Neural progenitor cell (in vitro differentiated cells): ENCODE results near the gene AKR7A2. TPM values are rescaled to one million over a fixed set of nuclear protein-coding genes. Genes with fewer than 3 reads are reported as not detected.

Experiments used
- DNase-seq: peaks from one replicate; pipeline ENCODE4 v3.0.0-alpha.2; 2016; ENCODE audit warnings: low spot score
- H2AFZ ChIP-seq: fragments of 200-600 bp; sonication (generic); replicated peaks from 2 replicates; pipeline ENCODE4 v1.6.1; 2016; ENCODE audit warnings: antibody characterized with exemption
- H3F3A ChIP-seq: fragments of 200-600 bp; sonication (generic); 2 replicates; pipeline ENCODE4 v1.6.1; 2016; ENCODE audit warnings: antibody characterized with exemption, low read depth
- H3K27ac ChIP-seq: fragments of 200-600 bp; sonication (generic); 2 replicates; pipeline ENCODE4 v1.5.1; 2016; ENCODE audit warnings: mild to moderate bottlenecking
- H3K27me3 ChIP-seq: fragments of 200-600 bp; sonication (generic); 2 replicates; pipeline ENCODE4 v1.6.1; 2016; ENCODE audit warnings: mild to moderate bottlenecking, moderate library complexity
- H3K36me3 ChIP-seq: fragments of 200-600 bp; sonication (generic); 2 replicates; pipeline ENCODE4 v1.5.1; 2016
- H3K4me1 ChIP-seq: fragments of 200-600 bp; sonication (generic); 2 replicates; pipeline ENCODE4 v1.6.1; 2016; ENCODE audit warnings: mixed run types
- H3K4me2 ChIP-seq: fragments of 200-600 bp; sonication (generic); 2 replicates; pipeline ENCODE4 v1.6.1; 2016
- H3K4me3 ChIP-seq: fragments of 200-600 bp; sonication (generic); 2 replicates; pipeline ENCODE4 v1.5.1; 2016
- H3K79me2 ChIP-seq: fragments of 200-600 bp; sonication (generic); 2 replicates; pipeline ENCODE4 v1.6.1; 2016; ENCODE audit warnings: low read depth
- H3K9ac ChIP-seq: fragments of 200-600 bp; sonication (generic); 2 replicates; pipeline ENCODE4 v1.6.1; 2016
- H3K9me3 ChIP-seq: fragments of 200-600 bp; sonication (generic); 2 replicates; pipeline ENCODE4 v1.5.1; 2016; ENCODE audit warnings: low read depth
- H4K20me1 ChIP-seq: fragments of 200-600 bp; sonication (generic); 2 replicates; pipeline ENCODE4 v1.6.1; 2016; ENCODE audit warnings: low read depth
- H3K27ac Mint-ChIP-seq: 3 replicates; pipeline ENCODE4 v1.8.0; 2021; ENCODE audit warnings: mixed read lengths
- H3K27me3 Mint-ChIP-seq: 2 replicates; pipeline ENCODE4 v1.8.0; 2022; ENCODE audit warnings: low read depth, mild to moderate bottlenecking, inconsistent platforms, moderate library complexity, mixed read lengths; ENCODE audit not compliant: insufficient read depth
- H3K36me3 Mint-ChIP-seq: 3 replicates; pipeline ENCODE4 v1.8.0; 2021; ENCODE audit warnings: mixed read lengths
- H3K4me1 Mint-ChIP-seq: 3 replicates; pipeline ENCODE4 v1.8.0; 2021; ENCODE audit warnings: mixed read lengths
- H3K4me3 Mint-ChIP-seq: 3 replicates; pipeline ENCODE4 v1.8.0; 2021; ENCODE audit warnings: mild to moderate bottlenecking, moderate library complexity, mixed read lengths
- H3K9me3 Mint-ChIP-seq: 3 replicates; pipeline ENCODE4 v1.8.0; 2020; ENCODE audit warnings: mixed read lengths
- CTCF ChIP-seq: fragments of 200-600 bp; sonication (generic); IDR thresholded peaks from 2 replicates; pipeline ENCODE4 v1.5.1; 2017; ENCODE audit warnings: antibody characterized with exemption, mild to moderate bottlenecking
- EZH2 ChIP-seq: fragments of 200-600 bp; sonication (generic); IDR thresholded peaks from 2 replicates; pipeline ENCODE4 v1.6.1; 2017; ENCODE audit warnings: antibody characterized with exemption, mild to moderate bottlenecking, moderate library complexity
- EZH2phosphoT487 ChIP-seq: fragments of 200-600 bp; sonication (generic); IDR thresholded peaks from 2 replicates; pipeline ENCODE4 v1.6.1; 2017; ENCODE audit warnings: antibody characterized with exemption
- total RNA-seq: library from RNA; depleted of rRNA; stranded (reverse); fragments of >200 nt; gene quantifications from 2 replicates; pipeline ENCODE4 v1.2.3, GENCODE V29; 2015; ENCODE audit warnings: low replicate concordance

AKR7A2 gene
- total RNA-seq, 1 donor from 2014 or later = 37.5 TPM

DNA sequence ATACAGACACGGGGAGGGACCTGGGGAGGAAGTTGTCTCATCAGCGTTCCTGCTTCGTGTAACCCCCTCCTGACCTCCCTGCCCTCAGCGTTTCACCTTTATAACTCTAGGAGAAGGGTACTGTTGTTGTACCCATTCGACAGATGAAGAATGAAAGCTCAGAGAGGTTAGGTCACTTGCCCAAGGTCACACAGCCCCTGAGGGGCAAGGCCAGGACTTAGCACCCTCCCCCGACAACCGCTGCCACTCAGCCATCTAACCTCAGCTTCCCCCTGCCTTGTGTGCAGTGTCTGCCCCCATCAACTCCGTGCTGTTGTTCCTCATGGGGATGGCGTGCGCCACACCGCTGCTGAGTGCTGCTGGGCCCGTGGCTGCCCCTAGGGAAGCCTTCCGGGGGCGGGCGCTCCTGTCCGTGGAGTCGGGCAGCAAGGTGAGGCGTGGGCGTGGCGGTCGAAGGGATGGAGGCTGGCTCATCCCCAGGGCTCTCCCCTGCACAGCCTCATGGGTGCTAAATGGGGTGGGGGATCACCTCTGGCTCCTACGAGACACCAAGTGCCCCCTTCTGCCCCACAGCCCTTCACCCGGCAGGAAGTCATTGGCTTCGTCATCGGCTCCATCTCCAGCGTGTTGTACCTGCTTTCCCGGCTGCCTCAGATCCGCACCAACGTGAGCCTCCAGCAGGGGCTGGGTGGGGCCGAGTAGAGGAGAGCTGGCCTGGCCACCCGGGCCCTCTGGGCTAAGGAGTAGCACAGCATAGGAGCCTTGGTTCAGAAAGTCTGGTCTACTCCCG, 14.2 kb upstream of the AKR7A2 start:
- no peaks in the 10 kb centered on the region for H3K36me3 ChIP-seq
- peaks cover 2% of the 10 kb centered on the region for H3K27me3 Mint-ChIP-seq
- peaks cover 5% of the 10 kb centered on the region for H3K36me3 Mint-ChIP-seq

GRCh38 chr1:19325368-19325957, 13.5 kb upstream of the AKR7A2 start:
- no peak overlapping the region for H3K4me3 ChIP-seq
- no peak overlapping the region for H3K4me2 ChIP-seq
- Mint-ChIP-seq H3K4me3 (no peak overlapping the region), H3K27ac (no peak overlapping the region), H3K27me3 (peaks cover 2% of the 10 kb centered on the region), H3K9me3 (no peaks in the 10 kb centered on the region), H3K4me1 (no peaks in the 10 kb centered on the region), H3K36me3 (peaks cover 5% of the 10 kb centered on the region)
- H3K79me2 ChIP-seq = no peaks in the 10 kb centered on the region
- H3F3A ChIP-seq = no peaks in the 10 kb centered on the region
- no peaks in the 10 kb centered on the region for H4K20me1 ChIP-seq
- no peaks in the 10 kb centered on the region for H3K27me3 ChIP-seq
- no peaks in the 10 kb centered on the region for H3K9me3 ChIP-seq
- TF ChIP-seq CTCF = no peak
- no peak for TF ChIP-seq EZH2phosphoT487
- TF ChIP-seq EZH2 = no peak
- no peak overlapping the region for H3K9ac ChIP-seq
- no peak for DNase-seq
- H2AFZ ChIP-seq = no peak overlapping the region
- H3K4me1 ChIP-seq = no peaks in the 10 kb centered on the region
- no peak overlapping the region for H3K27ac ChIP-seq
- no peaks in the 10 kb centered on the region for H3K36me3 ChIP-seq

More for the DNA sequence above, 14.2 kb upstream of the AKR7A2 start:
- no peaks in the 10 kb centered on the region for H4K20me1 ChIP-seq
- no peaks in the 10 kb centered on the region for H3K27me3 ChIP-seq
- no peak overlapping the region for H3K4me2 ChIP-seq
- no peak for TF ChIP-seq EZH2phosphoT487
- no peak for TF ChIP-seq EZH2
- no peak for TF ChIP-seq CTCF
- no peaks in the 10 kb centered on the region for H3K4me1 ChIP-seq
- no peak overlapping the region for H3K4me3 ChIP-seq
- Mint-ChIP-seq H3K4me1 (no peaks in the 10 kb centered on the region), H3K4me3 (no peak overlapping the region), H3K9me3 (no peaks in the 10 kb centered on the region), H3K27ac (no peak overlapping the region)
- H3K9me3 ChIP-seq = no peaks in the 10 kb centered on the region
- no peak for DNase-seq
- no peak overlapping the region for H3K9ac ChIP-seq
- no peaks in the 10 kb centered on the region for H3K79me2 ChIP-seq
- H3K27ac ChIP-seq = no peak overlapping the region
- no peaks in the 10 kb centered on the region for H3F3A ChIP-seq
- no peak overlapping the region for H2AFZ ChIP-seq

DNA sequence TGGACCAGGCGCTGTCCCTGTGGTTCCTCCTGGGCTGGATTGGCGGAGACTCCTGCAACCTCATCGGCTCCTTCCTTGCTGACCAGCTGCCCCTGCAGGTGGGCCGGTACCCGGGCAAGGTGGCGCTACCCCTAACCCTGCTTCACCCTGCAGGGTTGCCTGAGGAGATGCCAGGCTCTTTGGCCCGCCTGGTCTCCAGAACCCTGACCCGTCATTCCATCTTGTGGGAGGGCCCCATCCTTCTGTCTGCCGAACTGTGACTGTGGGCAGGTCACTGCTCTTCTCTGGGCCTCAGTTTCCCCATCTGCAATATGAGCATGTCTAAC, 12.7 kb upstream of the AKR7A2 start:
- H3K36me3 ChIP-seq = no peaks in the 10 kb centered on the region
- H3K4me1 ChIP-seq = no peaks in the 10 kb centered on the region
- H3K4me3 ChIP-seq = no peak overlapping the region
- H3K4me2 ChIP-seq = no peak overlapping the region
- no peak for DNase-seq
- Mint-ChIP-seq H3K4me1 (no peaks in the 10 kb centered on the region), H3K9me3 (no peaks in the 10 kb centered on the region), H3K27ac (no peak overlapping the region), H3K36me3 (peaks cover 5% of the 10 kb centered on the region), H3K4me3 (no peak overlapping the region), H3K27me3 (peaks cover 2% of the 10 kb centered on the region)
- H3K27me3 ChIP-seq = no peaks in the 10 kb centered on the region
- no peak overlapping the region for H3K9ac ChIP-seq
- no peaks in the 10 kb centered on the region for H4K20me1 ChIP-seq
- TF ChIP-seq CTCF (no peak), EZH2 (no peak), EZH2phosphoT487 (no peak)
- no peak overlapping the region for H3K27ac ChIP-seq
- no peak overlapping the region for H2AFZ ChIP-seq
- no peaks in the 10 kb centered on the region for H3F3A ChIP-seq
- H3K9me3 ChIP-seq = no peaks in the 10 kb centered on the region
- H3K79me2 ChIP-seq = no peaks in the 10 kb centered on the region
